MG63 (cell line): ENCODE results near the gene REXO4. TPM values are rescaled to one million over a fixed set of nuclear protein-coding genes. Genes with fewer than 3 reads are reported as not detected.
"Not testable (repeated sequence)": the region's sequence is repeated elsewhere in the genome, so short reads cannot be mapped to it uniquely, and the experiment has no call there.

Experiments used
- DNase-seq: peaks from one replicate; pipeline ENCODE4 v3.0.0-alpha.2; 2020
- H3K27me3 ChIP-seq: fragments of 250-450 bp; sonication (Bioruptor Pico); 2 replicates; pipeline ENCODE4 v1.5.1; 2020; ENCODE audit warnings: mild to moderate bottlenecking, moderate library complexity
- H3K36me3 ChIP-seq: fragments of 250-450 bp; sonication (Bioruptor Pico); 2 replicates; pipeline ENCODE4 v1.5.1; 2020; ENCODE audit warnings: mild to moderate bottlenecking, moderate library complexity
- H3K4me3 ChIP-seq: fragments of 250-450 bp; sonication (Bioruptor Pico); 2 replicates; pipeline ENCODE4 v1.5.1; 2020; ENCODE audit warnings: mild to moderate bottlenecking, moderate library complexity
- H3K9me3 ChIP-seq: fragments of 250-450 bp; sonication (Bioruptor Pico); 2 replicates; pipeline ENCODE4 v1.5.1; 2020; ENCODE audit warnings: mild to moderate bottlenecking, moderate library complexity
- total RNA-seq: library from RNA; depleted of rRNA; stranded (reverse); fragments of >200 nt; shearing (Covaris generic); gene quantifications from 2 replicates; pipeline ENCODE4 v1.2.3, GENCODE V29; 2014; ENCODE audit warnings: low replicate concordance

REXO4 gene
- total RNA-seq, 1 experiment from 2014 or later, result 36.0 TPM

GRCh38 chr9:133454943-133455673, 37.3 kb upstream of the REXO4 start:
- Histone ChIP-seq H3K36me3 (no peaks in the 10 kb centered on the region), H3K27me3 (no peaks in the 10 kb centered on the region), H3K9me3 (no peaks in the 10 kb centered on the region), H3K4me3 (no peak overlapping the region)
- no peak for DNase-seq

DNA sequence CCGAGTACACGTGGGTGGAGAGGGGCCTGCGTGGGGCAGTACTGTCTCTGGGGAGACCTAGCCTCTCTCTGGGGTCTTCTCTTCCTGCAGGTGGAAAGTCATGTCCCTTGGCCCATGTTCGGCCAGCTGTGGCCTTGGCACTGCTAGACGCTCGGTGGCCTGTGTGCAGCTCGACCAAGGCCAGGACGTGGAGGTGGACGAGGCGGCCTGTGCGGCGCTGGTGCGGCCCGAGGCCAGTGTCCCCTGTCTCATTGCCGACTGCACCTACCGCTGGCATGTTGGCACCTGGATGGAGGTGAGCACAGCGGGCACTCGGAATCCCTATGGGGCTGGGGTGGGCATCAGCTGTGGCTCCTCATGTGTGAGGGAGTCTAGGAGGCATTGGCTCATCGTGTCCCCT, 36.5 kb upstream of the REXO4 start:
- H3K36me3 ChIP-seq, result no peaks in the 10 kb centered on the region
- DNase-seq, result no peak
- H3K4me3 ChIP-seq, result no peak overlapping the region
- no peaks in the 10 kb centered on the region for H3K27me3 ChIP-seq
- H3K9me3 ChIP-seq, result no peaks in the 10 kb centered on the region

DNA sequence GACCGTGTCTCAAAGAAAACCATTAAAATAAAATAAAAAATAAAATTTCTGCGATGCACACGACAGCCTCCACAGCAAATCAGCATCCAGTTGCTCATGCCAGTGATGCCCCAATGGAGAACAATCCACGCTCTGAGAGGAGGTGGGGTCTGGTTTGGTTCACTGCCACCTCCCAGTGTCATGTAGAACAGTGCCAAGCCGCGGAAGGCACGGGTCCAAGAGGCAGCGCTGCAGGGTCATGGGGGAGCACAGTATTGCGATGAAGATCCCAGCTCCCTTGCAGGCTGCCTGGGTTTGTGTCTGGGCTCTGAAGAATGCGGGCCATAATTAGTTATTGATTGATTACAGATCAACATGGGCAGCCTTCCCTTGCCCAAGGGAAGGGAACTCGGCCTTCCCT, 35.8 kb upstream of the REXO4 start:
- H3K9me3 ChIP-seq, result no peaks in the 10 kb centered on the region
- DNase-seq, result no peak
- no peaks in the 10 kb centered on the region for H3K36me3 ChIP-seq
- H3K4me3 ChIP-seq, result no peak overlapping the region
- H3K27me3 ChIP-seq, result no peaks in the 10 kb centered on the region

- Histone ChIP-seq H3K36me3 (no peaks in the 10 kb centered on the region), H3K9me3 (no peaks in the 10 kb centered on the region), H3K27me3 (no peaks in the 10 kb centered on the region), H3K4me3 (no peak overlapping the region)
- no peak for DNase-seq
Measured at GRCh38 chr9:133452562-133452961, 34.8 kb upstream of the REXO4 start.

GRCh38 chr9:133451865-133452264, 34.1 kb upstream of the REXO4 start:
- not testable (repeated sequence) for DNase-seq, H3K36me3 ChIP-seq, H3K4me3 ChIP-seq, H3K27me3 ChIP-seq, H3K9me3 ChIP-seq

DNA sequence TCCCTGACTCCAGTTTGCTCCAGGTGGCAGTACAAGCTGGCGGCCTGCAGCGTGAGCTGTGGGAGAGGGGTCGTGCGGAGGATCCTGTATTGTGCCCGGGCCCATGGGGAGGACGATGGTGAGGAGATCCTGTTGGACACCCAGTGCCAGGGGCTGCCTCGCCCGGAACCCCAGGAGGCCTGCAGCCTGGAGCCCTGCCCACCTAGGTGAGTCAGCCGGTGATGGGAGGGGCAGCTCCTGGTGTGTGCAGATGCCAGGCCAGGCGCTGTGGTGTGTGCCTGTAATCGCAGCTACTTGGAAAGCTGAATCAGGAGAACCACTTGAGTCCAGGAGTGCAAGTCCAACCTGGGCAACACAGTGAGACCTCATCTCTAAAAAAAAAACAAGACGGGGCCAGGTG, 31.9 kb upstream of the REXO4 start:
- Histone ChIP-seq H3K27me3 (no peaks in the 10 kb centered on the region), H3K4me3 (no peak overlapping the region), H3K9me3 (no peaks in the 10 kb centered on the region), H3K36me3 (no peaks in the 10 kb centered on the region)
- peak; percentile 55 for DNase-seq

- Histone ChIP-seq H3K9me3 (no peaks in the 10 kb centered on the region), H3K4me3 (no peak overlapping the region), H3K36me3 (no peaks in the 10 kb centered on the region), H3K27me3 (no peaks in the 10 kb centered on the region)
- no peak for DNase-seq
Measured at GRCh38 chr9:133448487-133448972, 30.7 kb upstream of the REXO4 start.

DNA sequence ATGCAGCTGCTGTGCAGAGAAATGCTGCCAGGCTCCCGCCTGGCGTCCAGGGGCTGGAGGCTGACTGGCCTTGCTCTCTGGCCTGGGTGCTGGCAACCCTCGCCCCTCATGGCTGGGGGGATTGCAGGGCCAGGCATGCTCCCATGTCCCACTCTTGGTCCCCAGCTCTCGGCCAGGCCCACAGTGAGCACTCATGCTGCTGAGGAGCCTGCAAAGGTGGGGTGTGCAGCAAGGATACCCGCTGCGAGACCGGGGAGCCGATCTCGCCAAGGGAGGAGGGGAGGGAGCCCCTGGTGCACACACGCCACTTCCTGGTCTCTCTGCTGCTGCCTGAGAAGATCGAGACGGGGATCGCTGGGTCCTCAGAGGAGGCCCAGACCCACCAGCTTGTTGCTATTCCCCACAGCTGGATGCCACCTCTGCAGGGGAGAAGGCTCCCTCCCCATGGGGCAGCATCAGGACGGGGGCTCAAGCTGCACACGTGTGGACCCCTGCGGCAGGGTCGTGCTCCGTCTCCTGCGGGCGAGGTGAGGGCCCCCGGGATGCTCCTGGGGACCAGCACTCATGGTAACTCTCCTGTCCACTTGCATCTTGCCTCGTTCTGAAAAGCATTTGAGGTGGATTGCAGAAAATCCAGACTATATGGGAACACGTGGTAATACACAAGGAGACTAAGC, 27.6 kb upstream of the REXO4 start:
- H3K36me3 ChIP-seq, result no peaks in the 10 kb centered on the region
- H3K4me3 ChIP-seq, result no peak overlapping the region
- H3K27me3 ChIP-seq, result no peaks in the 10 kb centered on the region
- no peak for DNase-seq
- no peaks in the 10 kb centered on the region for H3K9me3 ChIP-seq

GRCh38 chr9:133443982-133444381, 26.2 kb upstream of the REXO4 start:
- Histone ChIP-seq H3K27me3 (no peaks in the 10 kb centered on the region), H3K36me3 (no peaks in the 10 kb centered on the region), H3K4me3 (no peak overlapping the region), H3K9me3 (no peaks in the 10 kb centered on the region)
- DNase-seq, result no peak

GRCh38 chr9:133443248-133443647, 25.4 kb upstream of the REXO4 start:
- H3K36me3 ChIP-seq, result no peaks in the 10 kb centered on the region
- H3K4me3 ChIP-seq, result no peak overlapping the region
- H3K9me3 ChIP-seq, result no peaks in the 10 kb centered on the region
- no peak for DNase-seq
- H3K27me3 ChIP-seq, result no peaks in the 10 kb centered on the region

DNA sequence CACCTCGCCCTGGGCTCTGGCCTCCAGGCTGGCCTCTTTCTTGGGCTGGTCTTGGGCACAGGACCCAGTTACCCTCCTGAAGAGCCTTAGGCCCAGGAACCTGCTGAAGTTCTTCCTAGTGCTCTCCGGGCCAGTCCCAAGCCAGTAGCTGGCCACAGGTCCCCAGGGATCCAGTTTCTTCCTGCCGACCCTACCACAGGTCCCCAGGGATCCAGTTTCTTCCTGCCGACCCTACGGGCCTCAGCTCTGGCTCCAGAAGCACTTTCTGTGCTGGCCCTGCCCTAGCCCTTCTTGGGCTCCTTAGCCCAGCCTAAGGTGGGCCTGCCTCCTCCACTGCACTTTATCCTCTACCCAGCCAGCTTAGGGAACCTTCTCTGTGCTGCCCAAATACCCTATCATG, 23.8 kb upstream of the REXO4 start:
- no peak for DNase-seq
- no peak overlapping the region for H3K4me3 ChIP-seq
- no peaks in the 10 kb centered on the region for H3K36me3 ChIP-seq
- no peaks in the 10 kb centered on the region for H3K27me3 ChIP-seq
- no peaks in the 10 kb centered on the region for H3K9me3 ChIP-seq

DNA sequence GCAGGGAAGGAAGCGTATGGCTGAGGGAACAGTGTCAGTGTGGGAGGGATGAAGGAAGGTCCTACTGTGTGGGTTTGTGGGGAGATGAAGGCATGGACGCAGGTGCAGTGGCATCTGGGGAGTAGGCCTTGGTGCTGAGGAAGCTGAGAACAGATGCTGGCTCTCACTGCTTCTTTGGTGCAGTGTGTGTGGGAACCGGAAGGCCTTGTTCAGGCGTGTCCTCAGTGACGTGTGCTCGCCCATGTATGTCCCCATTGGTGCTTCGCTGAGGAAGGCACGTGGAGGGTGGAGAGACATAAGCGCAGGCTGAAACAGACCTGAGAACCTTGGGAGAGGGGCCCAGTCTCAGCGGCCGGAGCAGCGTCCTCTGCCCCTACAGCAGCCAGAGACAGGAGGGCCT, 23.1 kb upstream of the REXO4 start:
- Histone ChIP-seq H3K4me3 (no peak overlapping the region), H3K27me3 (no peaks in the 10 kb centered on the region), H3K9me3 (no peaks in the 10 kb centered on the region), H3K36me3 (no peaks in the 10 kb centered on the region)
- no peak for DNase-seq

GRCh38 chr9:133439337-133439736, 21.5 kb upstream of the REXO4 start:
- Histone ChIP-seq H3K4me3 (no peak overlapping the region), H3K36me3 (no peaks in the 10 kb centered on the region), H3K27me3 (no peaks in the 10 kb centered on the region), H3K9me3 (no peaks in the 10 kb centered on the region)
- DNase-seq, result no peak

- Histone ChIP-seq H3K4me3 (no peak overlapping the region), H3K36me3 (no peaks in the 10 kb centered on the region)
Measured at GRCh38 chr9:133437753-133438531, 20.1 kb upstream of the REXO4 start.

DNA sequence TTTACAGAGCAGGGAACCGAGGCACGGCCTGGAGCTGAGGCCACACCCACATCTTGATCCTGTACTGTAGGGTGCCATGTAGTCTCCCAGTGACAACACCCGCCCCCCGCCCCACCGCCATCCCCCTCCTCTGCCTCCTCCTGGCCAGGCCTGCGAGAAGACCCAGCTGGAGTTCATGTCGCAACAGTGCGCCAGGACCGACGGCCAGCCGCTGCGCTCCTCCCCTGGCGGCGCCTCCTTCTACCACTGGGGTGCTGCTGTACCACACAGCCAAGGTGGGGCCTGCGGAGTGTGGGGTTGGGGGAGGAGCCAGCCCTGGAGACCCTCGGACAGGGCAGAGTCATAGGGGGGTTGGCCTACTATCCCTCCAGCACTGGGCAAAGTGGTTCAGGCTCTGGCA, 18.9 kb upstream of the REXO4 start:
- no peaks in the 10 kb centered on the region for H3K36me3 ChIP-seq
- no peaks in the 10 kb centered on the region for H3K27me3 ChIP-seq
- H3K9me3 ChIP-seq, result no peaks in the 10 kb centered on the region
- no peak overlapping the region for H3K4me3 ChIP-seq
- DNase-seq, result no peak

More at GRCh38 chr9:133437753-133438531, 20.1 kb upstream of the REXO4 start:
- no peaks in the 10 kb centered on the region for H3K27me3 ChIP-seq
- no peaks in the 10 kb centered on the region for H3K9me3 ChIP-seq
- no peak for DNase-seq

- no peak overlapping the region for H3K4me3 ChIP-seq
- DNase-seq, result no peak
- no peaks in the 10 kb centered on the region for H3K27me3 ChIP-seq
Measured at GRCh38 chr9:133433351-133433843, 15.6 kb upstream of the REXO4 start.

GRCh38 chr9:133430244-133430643, 12.4 kb upstream of the REXO4 start:
- no peak for DNase-seq
- Histone ChIP-seq H3K9me3 (no peaks in the 10 kb centered on the region), H3K4me3 (no peak overlapping the region), H3K36me3 (no peaks in the 10 kb centered on the region), H3K27me3 (no peaks in the 10 kb centered on the region)

More at GRCh38 chr9:133433351-133433843, 15.6 kb upstream of the REXO4 start:
- Histone ChIP-seq H3K36me3 (no peaks in the 10 kb centered on the region), H3K9me3 (no peaks in the 10 kb centered on the region)
